EL (cell line): ENCODE data around the gene KRTAP11-1.
A peak's percentile ranks its signal among the peaks of the same experiment; 100 is the strongest.

Source experiments
- DNase-seq: peaks from one replicate; pipeline ENCODE4 v3.0.0-alpha.2; 2016

KRTAP11-1 gene, protein sequence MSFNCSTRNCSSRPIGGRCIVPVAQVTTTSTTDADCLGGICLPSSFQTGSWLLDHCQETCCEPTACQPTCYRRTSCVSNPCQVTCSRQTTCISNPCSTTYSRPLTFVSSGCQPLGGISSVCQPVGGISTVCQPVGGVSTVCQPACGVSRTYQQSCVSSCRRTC

DNA sequence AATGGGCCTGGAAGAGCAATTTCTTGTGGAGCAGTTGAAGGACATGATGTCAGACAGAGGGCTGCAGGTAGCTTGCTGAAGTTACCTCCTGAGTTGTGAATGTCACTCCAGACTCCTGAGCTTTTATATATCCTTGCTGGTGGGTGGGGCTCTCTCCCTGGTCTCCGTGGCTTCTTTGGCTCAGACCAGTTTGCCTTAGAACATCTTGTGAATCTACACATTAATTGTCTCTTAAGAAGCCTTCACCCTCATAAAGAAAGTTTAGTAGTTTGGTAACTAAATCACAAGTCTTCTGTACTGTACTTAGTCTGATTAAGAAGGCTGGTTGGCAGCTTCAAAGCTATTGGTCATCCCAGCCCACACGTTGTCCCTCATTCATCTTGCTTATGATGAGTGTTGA, at the start of gene KRTAP11-1:
KRTAP11-1 (minus strand) TSS at position 101 of the 400 bp plus-strand sequence; CDS start at position 45, 56 bp downstream.
- DNase-seq = no peak

DNA sequence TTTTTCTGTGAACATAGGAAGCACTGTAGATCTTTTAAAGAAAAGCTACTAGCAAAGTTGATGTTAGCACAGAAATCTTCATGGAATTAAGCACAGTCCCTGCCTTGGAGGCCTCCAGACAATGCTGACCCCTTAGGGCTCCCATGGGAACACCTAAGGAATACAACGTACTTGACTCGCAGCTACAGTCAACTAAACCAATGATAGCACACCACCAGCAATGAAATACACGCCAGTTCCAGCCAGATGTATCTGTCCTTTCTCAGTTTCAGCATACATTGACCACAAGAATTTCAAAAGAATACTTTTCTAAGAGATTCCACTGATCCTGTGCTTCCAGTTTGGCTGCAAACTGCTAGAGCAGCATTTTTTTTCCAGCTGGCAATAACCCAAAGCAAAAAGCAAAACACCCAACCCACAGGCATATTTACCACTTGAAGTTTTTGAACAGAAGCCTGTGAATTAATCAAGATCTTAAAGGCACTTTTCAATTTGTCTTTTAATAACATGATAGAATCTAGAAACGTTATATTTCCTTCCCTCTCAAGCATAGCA, 42.8 kb upstream of the KRTAP11-1 start:
- DNase-seq = no peak

DNA sequence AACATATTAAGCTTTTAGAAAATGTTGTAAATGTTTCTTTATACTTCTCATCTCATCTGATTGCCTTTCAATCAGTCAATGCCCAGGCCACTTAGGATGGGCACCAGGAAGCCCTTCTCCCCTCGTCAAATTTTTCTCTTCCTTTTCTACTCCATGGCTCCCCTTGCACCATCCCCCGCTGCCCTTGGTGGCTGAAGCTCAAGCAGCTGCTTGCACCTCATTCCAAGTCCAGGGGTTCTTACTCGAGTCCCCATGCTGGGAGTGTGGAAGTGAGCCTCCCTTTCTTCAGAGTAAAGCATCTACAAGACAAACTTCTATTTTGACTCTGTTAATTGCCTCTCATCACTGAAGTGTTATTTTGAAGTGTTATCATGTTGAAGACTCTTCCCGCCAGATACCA, 39.7 kb upstream of the KRTAP11-1 start:
- DNase-seq = no peak

GRCh38 chr21:30917557-30917956, 36.2 kb upstream of the KRTAP11-1 start:
- DNase-seq = no peak

DNA sequence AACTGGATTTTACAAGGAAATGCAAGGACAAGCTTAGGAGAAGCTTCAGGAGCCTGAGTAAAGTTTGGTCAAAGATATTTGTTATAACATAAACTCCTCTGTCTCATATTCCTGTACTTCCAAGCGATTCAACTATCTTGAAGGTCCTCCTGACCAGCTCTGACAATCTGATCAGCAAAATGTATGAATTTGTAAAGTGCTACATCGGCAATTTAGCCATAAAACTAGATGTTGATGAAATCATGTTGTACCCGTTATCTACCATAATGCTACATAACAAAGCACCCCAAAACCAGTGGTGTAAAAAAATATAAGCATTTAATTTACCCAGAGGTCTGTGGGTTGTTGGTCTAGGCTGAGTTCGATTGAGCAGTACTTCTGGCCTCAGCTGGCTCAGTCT, 19.5 kb upstream of the KRTAP11-1 start:
- DNase-seq = no peak

DNA sequence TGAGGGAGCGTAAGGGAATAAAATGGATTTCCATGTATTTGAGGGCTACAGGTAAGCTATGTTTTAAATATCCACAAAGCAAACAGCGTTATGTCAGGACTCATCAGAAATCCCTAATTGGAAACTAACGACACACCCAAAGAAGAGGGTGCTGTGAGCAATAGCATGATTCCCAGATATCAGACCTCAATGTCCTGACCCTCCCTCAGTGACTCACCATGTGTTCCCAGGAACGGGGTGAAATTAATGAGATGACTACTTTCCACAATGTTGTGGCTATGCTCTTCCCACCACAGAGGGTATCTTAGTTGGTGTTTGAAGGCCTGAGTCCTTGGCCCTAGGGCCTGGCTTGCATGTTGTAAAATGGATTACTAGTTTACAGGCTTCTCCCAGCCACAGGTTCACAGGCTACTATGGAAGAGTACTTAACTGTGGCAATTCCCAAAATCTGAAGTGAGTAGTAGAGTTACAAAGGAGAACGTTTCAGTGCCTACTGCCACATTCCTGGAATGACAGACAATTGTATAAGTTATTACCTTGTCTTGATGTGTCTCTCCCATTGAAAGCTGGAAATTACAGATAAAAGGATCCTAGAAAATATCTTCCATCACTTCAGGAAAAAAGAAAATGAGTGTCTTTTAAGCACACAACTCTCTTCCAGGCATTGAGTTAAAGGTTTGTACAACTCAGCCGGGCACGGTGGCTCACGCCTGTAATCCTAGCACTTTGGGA, 1.7 kb upstream of the KRTAP11-1 start:
- DNase-seq = no peak

- no peak for DNase-seq
Observed at GRCh38 chr21:30880914-30881313, 466 bp downstream of the KRTAP11-1 start.

DNA sequence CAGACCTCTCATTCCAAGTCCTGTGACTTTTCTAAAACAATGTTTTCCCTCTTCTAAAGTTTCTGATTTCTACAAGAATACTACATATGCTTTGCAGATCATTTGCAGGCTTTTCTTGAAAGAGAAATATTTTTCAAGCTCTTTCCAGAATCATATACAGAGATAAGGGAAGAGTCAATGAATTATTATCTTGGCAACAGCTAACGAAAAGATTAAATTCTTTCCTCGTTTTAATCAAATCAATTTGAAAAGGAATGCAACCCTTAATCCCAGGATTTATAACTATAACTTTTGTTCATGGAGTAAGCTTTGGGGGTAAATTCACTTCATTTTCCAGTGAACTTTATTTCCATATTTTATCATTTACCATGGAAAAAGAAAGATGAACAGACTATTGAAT, 6.9 kb downstream of the KRTAP11-1 start:
- no peak for DNase-seq

- DNase-seq = no peak
Observed at GRCh38 chr21:30847627-30848500, 33.5 kb downstream of the KRTAP11-1 start.

DNA sequence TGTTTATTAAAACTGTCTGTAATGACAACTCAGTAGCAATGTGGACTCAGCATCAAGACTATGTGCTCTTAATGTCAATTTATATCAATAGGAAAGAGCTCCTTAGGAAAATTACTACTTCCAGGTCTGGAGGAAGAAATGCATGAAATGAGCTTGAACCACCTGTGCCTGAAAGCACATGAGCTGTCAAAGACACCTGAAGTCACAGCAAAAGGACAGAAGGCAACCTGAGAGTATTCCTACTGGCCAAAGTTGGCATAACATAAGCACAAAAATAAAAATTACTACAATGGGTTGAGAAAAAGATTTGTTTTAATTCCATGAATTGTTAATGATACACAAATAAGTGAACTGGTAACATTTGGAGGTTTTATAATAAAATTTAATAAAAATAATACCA, 38.4 kb downstream of the KRTAP11-1 start:
- no peak for DNase-seq

GRCh38 chr21:30839304-30839703, 42.1 kb downstream of the KRTAP11-1 start:
- no peak for DNase-seq

DNA sequence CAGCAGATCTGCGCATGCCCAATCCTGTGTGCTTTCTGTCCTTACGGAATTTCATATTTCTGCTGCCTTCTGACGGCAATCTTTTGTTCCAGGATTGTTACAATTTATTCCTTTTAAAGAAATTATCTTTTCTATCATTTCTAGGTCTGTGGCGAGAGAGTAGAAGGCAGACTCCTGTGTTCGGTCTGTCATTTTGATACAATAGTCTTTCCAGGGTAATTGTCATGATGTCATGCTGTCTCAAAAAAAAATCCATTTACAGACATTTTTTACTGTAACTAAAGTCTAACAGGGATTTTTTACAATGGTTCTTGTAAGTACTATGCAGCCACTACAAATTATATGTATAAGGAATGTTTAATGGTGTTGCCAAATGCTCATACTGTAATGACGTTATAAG, 42.8 kb downstream of the KRTAP11-1 start:
- no peak for DNase-seq

DNA sequence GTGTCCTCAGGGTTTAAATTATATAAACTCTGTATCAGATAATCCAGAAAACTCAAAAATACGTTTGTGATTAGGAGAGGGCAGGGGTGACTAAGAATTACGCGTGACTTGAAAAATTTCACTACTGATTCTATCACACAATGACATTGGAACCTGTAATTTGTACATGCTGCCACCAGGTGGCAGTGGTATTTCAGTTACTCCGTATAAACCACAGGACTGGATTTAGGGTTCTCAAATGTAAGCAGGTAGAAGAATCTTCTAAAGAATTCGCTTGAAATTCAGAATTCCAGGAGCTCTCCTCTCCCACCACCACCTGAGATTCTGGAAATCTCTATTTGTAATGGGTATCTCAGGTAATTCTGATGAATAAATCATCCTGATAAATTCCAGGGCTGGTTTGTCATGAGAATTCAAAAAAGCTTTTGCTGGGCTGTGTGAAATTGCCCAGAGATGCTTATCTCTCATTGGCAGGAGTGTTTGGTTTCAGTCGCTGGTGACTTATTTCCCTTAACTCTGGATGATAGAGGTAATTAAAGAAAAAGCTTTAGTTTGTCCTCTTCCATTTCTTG, 50.1 kb downstream of the KRTAP11-1 start:
- DNase-seq = peak; percentile 1
